HL-60/S4 treated with phorbol 12-myristate 13-acetate at 8.2 ng/mL for 4 days and 3 days (cell line): ENCODE data around the gene PLCXD1.
"Not testable (repeated sequence)": the region's sequence is repeated elsewhere in the genome, so short reads cannot be mapped to it uniquely, and the experiment has no call there.

ENCODE experiments used
- in situ Hi-C: fragments of 300-500 bp; cut with MboI; formaldehyde crosslinking; loops from 2 replicates; pipeline ENCODE4 v1.15.0; 2022; ENCODE audit warnings: low sequenced_read_pairs

Gene PLCXD1, protein sequence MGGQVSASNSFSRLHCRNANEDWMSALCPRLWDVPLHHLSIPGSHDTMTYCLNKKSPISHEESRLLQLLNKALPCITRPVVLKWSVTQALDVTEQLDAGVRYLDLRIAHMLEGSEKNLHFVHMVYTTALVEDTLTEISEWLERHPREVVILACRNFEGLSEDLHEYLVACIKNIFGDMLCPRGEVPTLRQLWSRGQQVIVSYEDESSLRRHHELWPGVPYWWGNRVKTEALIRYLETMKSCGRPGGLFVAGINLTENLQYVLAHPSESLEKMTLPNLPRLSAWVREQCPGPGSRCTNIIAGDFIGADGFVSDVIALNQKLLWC

DNA sequence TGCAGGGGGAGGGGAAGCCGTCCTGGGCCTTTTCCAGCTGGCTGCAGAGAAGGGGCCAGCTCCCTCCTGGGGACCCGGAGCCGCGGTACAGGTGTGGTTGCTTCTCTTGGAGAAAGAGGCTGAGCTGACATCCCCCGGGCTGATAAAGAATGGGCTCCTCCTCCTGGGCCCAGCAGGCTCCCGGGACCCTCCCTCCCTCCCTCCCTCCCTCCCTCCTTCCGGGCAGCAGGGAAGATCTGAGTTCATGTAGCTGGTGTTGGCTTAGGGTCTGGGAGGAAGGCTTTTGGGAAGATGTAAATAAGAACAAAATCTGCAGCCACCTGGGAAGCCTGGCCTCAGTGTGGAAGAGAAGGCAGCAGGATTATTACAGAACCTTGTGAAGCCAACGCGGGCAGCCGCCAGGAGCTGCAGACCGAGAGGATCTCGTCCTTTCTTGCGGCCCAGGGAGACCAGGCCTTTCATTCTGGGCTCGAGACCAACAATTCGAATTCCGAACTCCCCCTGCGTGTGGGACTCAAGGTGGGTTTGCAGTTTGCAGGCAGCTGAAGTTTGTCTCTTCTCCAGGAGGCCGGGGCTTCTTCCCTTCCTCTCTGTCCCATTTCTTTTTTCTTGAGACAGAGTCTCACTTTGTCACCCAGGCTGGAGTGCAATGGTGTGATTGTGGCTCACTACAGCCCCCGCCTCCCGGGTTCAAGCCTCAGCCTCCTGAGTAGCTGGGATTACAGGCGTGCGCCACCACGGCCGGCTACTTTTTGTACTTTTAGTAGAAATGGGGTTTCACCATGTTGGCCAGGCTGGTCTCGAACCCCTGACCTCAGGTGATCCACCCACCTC is at the start of gene PLCXD1:
Gene PLCXD1, plus strand, starts transcription at position 216 of the 834 bp plus-strand sequence. CDS start 2,807 bp downstream, outside the sequence.
- in situ Hi-C loops, result no loop called here

- in situ Hi-C loops, result not testable (repeated sequence)
Measured at GRCh38 chrX:231637-232277, 49.4 kb upstream of the PLCXD1 start.

- in situ Hi-C loops, result not testable (repeated sequence)
Measured at GRCh38 chrX:232278-232655, 48.9 kb upstream of the PLCXD1 start.

GRCh38 chrX:236201-236600 is 45.0 kb upstream of the PLCXD1 start:
- in situ Hi-C loops, result not testable (repeated sequence)

DNA sequence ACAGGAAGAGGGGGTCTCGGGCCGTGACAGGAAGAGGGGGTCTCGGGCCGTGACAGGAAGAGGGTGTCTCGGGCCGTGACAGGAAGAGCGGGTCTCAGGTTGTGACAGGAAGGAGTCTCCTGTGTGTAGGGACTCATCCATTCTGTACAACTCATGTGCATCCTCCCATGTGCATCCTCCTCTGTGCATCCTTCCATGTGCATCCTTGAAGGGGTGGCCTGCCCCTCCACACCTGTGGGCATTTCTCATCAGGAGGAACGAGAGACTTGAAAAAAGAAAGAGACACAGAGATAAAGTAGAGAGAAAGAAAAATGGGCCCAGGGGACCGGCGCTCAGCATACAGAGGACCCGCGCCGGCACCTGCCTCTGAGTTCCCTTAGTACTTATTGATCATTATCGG is 30.2 kb upstream of the PLCXD1 start:
- in situ Hi-C loops, result no loop called here

DNA sequence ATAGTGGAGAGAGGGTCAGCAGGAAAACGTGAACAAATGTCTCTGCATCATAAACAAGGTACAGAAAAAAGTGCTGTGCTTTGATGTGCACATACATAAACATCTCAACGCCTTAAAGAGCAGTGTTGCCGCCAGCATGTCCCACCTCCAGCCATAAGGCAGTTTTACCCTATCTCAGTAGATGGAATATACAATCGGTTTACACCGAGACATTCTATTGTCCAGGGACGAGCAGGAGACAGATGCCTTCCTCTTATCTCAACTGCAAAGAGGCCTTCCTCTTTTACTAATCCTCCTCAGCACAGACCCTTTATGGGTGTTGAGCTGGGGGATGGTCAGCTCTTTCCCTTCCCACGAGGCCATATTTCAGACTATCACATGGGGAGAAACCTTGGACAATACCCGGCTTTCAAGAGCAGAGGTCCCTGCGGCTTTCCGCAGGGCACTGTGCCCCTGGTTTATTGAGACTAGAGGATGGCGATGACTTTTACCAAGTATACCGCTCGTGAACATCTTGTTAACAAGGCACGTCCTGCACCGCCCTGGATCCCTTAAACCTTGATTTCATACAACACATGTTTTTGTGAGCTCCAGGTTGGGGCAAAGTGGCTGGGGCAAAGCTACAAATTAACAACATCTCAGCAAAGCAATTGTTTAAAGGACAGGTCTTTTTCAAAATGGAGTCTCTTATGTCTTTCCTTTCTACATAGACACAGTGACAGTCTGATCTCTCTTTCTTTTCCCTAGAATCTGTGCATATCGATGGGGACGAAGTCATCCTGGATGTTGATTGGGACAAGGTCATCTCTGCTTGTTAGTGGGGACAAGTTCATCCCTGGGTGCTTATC is 29.6 kb upstream of the PLCXD1 start:
- in situ Hi-C loops, result not testable (repeated sequence)

- in situ Hi-C loops, result no loop called here
Measured at GRCh38 chrX:252244-252956, 28.8 kb upstream of the PLCXD1 start.

- in situ Hi-C loops, result no loop called here
Measured at GRCh38 chrX:252957-253291, 28.3 kb upstream of the PLCXD1 start.

GRCh38 chrX:253451-254297 is 27.5 kb upstream of the PLCXD1 start:
- in situ Hi-C loops, result no loop called here

DNA sequence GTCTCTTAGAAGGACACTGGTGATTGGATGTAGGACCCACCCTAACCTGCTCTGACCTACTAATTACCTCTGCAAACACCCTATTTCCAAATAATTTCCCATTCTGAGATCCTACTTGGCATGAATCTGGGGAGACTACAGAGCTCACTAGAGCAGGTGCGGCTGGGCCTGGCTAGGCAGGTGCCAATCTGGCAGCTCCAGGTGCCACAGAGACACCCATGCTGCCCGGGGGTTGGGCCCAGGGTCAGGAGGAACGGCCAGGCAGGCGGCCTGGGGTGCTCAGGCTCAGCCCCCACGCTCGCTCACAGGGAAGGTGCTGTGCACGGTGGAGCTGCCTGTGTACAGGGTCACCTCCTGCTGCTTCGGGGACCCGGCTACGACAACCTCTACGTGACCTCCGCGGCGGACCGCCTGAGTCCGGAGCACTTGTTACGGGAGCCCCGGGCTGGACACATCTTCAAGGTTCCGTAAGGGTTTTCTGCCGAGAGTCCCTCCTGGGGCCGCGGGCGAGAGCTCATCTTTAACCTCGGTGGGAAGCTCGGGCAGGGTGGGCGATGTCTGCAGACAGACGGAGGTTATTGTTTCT is 26.5 kb upstream of the PLCXD1 start:
- in situ Hi-C loops, result no loop called here

GRCh38 chrX:255923-256331 is 25.3 kb upstream of the PLCXD1 start:
- in situ Hi-C loops, result no loop called here

DNA sequence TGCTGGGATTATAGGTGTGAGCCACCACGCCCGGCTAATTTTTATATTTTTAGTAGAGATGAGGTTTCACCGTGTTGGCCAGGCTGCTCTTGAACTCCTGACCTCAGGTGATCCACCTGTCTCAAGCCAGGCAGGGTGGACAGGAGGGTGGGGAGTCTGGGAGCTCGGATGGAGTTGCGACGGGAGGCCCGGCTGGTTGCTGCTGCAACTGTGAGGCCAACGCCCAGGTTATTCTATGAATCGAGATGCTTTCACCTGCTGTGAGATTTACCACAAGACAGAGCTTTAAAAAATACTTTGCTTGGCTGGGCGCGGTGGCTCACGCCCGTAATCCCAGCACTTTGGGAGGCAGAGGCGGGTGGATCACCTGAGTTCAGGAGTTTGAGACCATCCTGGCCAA is 24.1 kb upstream of the PLCXD1 start:
- in situ Hi-C loops, result not testable (repeated sequence)

- in situ Hi-C loops, result no loop called here
Measured at GRCh38 chrX:257681-258289, 23.4 kb upstream of the PLCXD1 start.

DNA sequence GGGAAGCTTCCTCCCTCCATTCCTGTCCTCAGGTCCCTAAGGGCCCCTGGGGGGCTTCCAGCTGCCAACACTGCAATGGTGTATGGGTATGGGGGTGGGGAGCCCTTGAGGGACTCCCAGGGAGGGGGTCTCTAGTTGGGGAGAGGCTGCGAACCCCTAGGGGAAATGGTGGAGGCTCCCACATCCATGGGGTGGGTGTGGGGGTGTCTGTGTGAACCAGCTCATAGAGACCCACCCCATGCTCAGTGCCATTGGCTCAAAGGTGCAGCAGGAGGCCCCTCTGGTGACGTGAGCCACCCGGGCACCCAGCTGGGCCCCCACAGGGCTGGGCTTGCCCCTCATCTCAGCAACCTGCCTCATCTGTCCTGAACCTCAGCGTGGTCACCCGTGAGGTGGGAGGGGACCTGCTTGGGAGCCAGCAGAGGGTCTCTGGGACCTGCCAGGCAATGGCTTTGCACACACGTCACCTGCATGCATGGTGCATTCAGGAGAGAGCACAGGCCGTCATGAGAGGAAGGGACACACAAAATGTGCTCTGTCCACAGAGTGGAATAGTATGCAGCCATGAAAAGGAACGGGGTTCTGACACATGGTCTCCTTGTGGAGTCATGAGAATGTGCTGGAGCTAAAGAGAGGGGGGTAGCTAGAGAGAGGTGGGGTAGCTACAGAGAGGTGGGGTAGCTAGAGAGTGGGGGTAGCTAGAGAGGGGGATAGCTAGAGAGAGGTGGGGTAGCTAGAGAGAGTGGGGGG is 22.7 kb upstream of the PLCXD1 start:
- in situ Hi-C loops, result no loop called here

DNA sequence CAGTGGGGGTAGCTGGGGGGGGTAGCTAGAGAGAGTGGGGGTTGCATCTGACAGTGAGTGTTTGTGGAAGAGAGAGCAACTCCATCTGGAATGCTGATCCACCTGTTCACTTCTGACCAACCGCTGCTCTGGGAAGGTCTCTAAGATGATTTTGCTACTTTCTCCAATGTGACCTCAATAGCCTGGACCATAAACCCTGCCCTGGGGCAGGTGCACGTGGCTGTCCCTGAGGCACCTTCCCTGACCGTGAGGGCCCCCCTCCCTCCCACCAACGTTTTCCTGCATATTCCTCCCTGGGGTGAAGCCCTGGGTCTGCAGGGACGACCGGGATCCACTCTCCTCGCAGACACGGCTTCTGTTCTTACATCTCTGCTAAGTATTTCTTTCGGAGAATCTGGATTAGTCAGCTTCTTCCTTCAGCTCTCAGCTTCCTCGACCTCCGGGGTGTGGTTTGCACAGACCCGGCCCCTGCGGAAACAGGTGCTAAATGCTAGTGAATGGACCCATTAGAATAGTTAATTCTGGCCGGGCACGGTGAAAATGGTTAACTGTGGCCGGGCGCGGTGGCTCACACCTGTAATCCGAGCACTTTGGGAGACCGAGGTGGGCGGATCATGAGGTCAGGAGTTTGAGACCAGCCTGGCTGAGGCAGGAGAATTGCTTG is 21.4 kb upstream of the PLCXD1 start:
- in situ Hi-C loops, result no loop called here

- in situ Hi-C loops, result no loop called here
Measured at GRCh38 chrX:261167-261918, 19.8 kb upstream of the PLCXD1 start.

GRCh38 chrX:261919-262352 is 19.2 kb upstream of the PLCXD1 start:
- in situ Hi-C loops, result no loop called here
